HepG2 (cell line): ENCODE data around the gene DTX2. TPM values are rescaled to one million over a fixed set of nuclear protein-coding genes. Genes with fewer than 3 reads are reported as not detected.

Source experiments
- ATAC-seq: fragments of 200-7000 bp; cut with Tn5 transposase; 3 replicates; pipeline ENCODE4 v1.9.1; 2020; ENCODE audit warnings: mild to moderate bottlenecking, moderate library complexity
- BruUV-seq: library from RNA; stranded (reverse); fragments of 400-500 nt; replicated peaks from 2 replicates; lab custom pipeline; 2021; lab: Mats Ljungman, UMichigan
- CTCF ChIA-PET: fragments of 300-600 bp; formaldehyde crosslinking; extraction: SDS; loops from one replicate; lab custom pipeline; 2021; ENCODE audit warnings: low total read pairs, inconsistent platforms, low intra/inter-chr PET ratio; lab: Yijun Ruan, JAX
- POLR2A ChIA-PET: fragments of 350-600 bp; sonication (Branson Sonifier 250); formaldehyde crosslinking; loops from one replicate; lab custom pipeline; 2020; ENCODE audit warnings: antibody characterized with exemption, inconsistent platforms; lab: Yijun Ruan, JAX
- DNase-seq: peaks from one replicate; pipeline ENCODE4 v3.0.0-alpha.2; 2015; ENCODE audit warnings: low spot score
- FAIRE-seq: peaks from 3 replicates; lab custom pipeline; 2011; peaks lifted over from hg19 to GRCh38; lab: Jason Lieb, UNC
- H2AFZ ChIP-seq: one replicate; pipeline ENCODE4 v1.6.1; 2011; ENCODE audit warnings: low read length, inconsistent platforms
- H3K27ac ChIP-seq: fragments of 300-600 bp; 3 replicates; pipeline ENCODE4 v1.8.0; 2011; ENCODE audit warnings: mixed run types, mild to moderate bottlenecking, mixed read lengths, low read length, inconsistent platforms; ENCODE audit not compliant: insufficient read depth; ENCODE audit errors: extremely low read length
- H3K27me3 ChIP-seq, 2 experiments: fragments of 200-600 bp in 1 of 2; 2 replicates in 1 of 2; 3 replicates in 1 of 2; pipeline versions ENCODE4 v1.6.0 to v1.8.0; 2011; ENCODE audit warnings: low read length in 2 of 2, mild to moderate bottlenecking in 2 of 2, moderate library complexity in 2 of 2, inconsistent platforms in 1 of 2; ENCODE audit not compliant: insufficient read depth in 2 of 2, control insufficient read depth in 1 of 2
- H3K36me3 ChIP-seq, 2 experiments: fragments of 200-600 bp in 1 of 2; replicated peaks in 1 of 2; 2 replicates in 1 of 2; 3 replicates in 1 of 2; pipeline versions ENCODE4 v1.5.1 to v1.8.0; 2011; ENCODE audit warnings: low read length in 2 of 2, inconsistent platforms in 1 of 2; ENCODE audit not compliant: insufficient read depth in 2 of 2, control insufficient read depth in 1 of 2
- H3K4me1 ChIP-seq: 2 replicates; pipeline ENCODE4 v1.5.1; 2012; ENCODE audit warnings: low read length, inconsistent platforms; ENCODE audit not compliant: insufficient read depth
- H3K4me2 ChIP-seq: 2 replicates; pipeline ENCODE4 v1.6.0; 2011; ENCODE audit warnings: low read depth, low read length, inconsistent platforms
- H3K4me3 ChIP-seq, 3 experiments: fragments of 200-600 bp in 1 of 3; sonication (generic), shearing (Covaris generic) in 1 of 3; replicated peaks in 1 of 3; 2 replicates each; pipeline ENCODE4 v1.5.1; 2011 to 2016; ENCODE audit warnings: low read length in 3 of 3, inconsistent platforms in 2 of 3, low read depth in 2 of 3, mild to moderate bottlenecking in 2 of 3, control low read depth in 1 of 3, mixed read lengths in 1 of 3; ENCODE audit not compliant: insufficient read depth in 1 of 3
- H3K79me2 ChIP-seq: one replicate; pipeline ENCODE4 v1.6.1; 2011; ENCODE audit warnings: low read length, inconsistent platforms; ENCODE audit not compliant: insufficient read depth
- H3K9ac ChIP-seq: 2 replicates; pipeline ENCODE4 v1.6.0; 2011; ENCODE audit warnings: mild to moderate bottlenecking, low read depth, low read length, inconsistent platforms; ENCODE audit not compliant: insufficient read depth
- H3K9me3 ChIP-seq: 2 replicates; pipeline ENCODE4 v1.5.1; 2012; ENCODE audit warnings: mild to moderate bottlenecking, low read length
- H4K20me1 ChIP-seq: 2 replicates; pipeline ENCODE4 v1.6.0; 2011; ENCODE audit warnings: inconsistent platforms, mild to moderate bottlenecking, low read length, moderate library complexity; ENCODE audit not compliant: insufficient read depth
- ARNT ChIP-seq: fragments of 450-650 bp; IDR thresholded peaks from 2 replicates; pipeline ENCODE4 v1.6.1; 2017
- ATF7 ChIP-seq, 2 experiments: fragments of 450-650 bp in 1 of 2; sonication (generic) in 1 of 2; formaldehyde crosslinking in 1 of 2; IDR thresholded peaks; 2 replicates each; pipeline versions ENCODE4 v1.4.0 to v1.6.1; 2016 to 2020; ENCODE audit warnings: antibody characterized with exemption in 1 of 2, mild to moderate bottlenecking in 1 of 2, missing genetic modification reagents in 1 of 2
- CEBPZ ChIP-seq: IDR thresholded peaks from 2 replicates; pipeline ENCODE4 v1.6.1; 2012; ENCODE audit warnings: low read length, improper control_type of control experiment
- ELK4 ChIP-seq: sonication (generic); formaldehyde crosslinking; IDR thresholded peaks from 2 replicates; pipeline ENCODE4 v1.9.0; 2021; ENCODE audit warnings: missing genetic modification reagents, borderline replicate concordance
- FOXA3 ChIP-seq: IDR thresholded peaks from 2 replicates; pipeline ENCODE4 v1.6.1; 2016; ENCODE audit warnings: missing genetic modification reagents, missing compliant biosample characterization
- HNRNPUL1 ChIP-seq: fragments of 200-400 bp; formaldehyde crosslinking; IDR thresholded peaks from 2 replicates; pipeline ENCODE4 v1.6.1; 2017; ENCODE audit warnings: low read depth, mild to moderate bottlenecking, low read length, moderate library complexity
- KDM5B ChIP-seq: sonication (generic); formaldehyde crosslinking; IDR thresholded peaks from 2 replicates; pipeline ENCODE4 v1.4.0; 2020; ENCODE audit warnings: missing genetic modification reagents, mild to moderate bottlenecking, borderline replicate concordance
- MIER2 ChIP-seq: IDR thresholded peaks from 2 replicates; pipeline ENCODE4 v1.6.1; 2016; ENCODE audit warnings: missing biosample characterization, missing genetic modification reagents
- SKIL ChIP-seq: sonication (generic); formaldehyde crosslinking; IDR thresholded peaks from 2 replicates; pipeline ENCODE4 v1.8.0; 2022; ENCODE audit warnings: missing genetic modification reagents, mild to moderate bottlenecking, moderate library complexity, borderline replicate concordance
- THAP8 ChIP-seq: sonication (generic); formaldehyde crosslinking; IDR thresholded peaks from 2 replicates; pipeline ENCODE4 v1.5.1; 2020; ENCODE audit warnings: missing genetic modification reagents, mild to moderate bottlenecking, borderline replicate concordance
- ZFY ChIP-seq: sonication (generic); formaldehyde crosslinking; IDR thresholded peaks from 2 replicates; pipeline ENCODE4 v1.4.0; 2020; ENCODE audit warnings: missing genetic modification reagents
- ZNF143 ChIP-seq: sonication (generic); formaldehyde crosslinking; IDR thresholded peaks from 2 replicates; pipeline ENCODE4 v1.4.0; 2020; ENCODE audit warnings: missing genetic modification reagents
- ZNF207 ChIP-seq: fragments of 450-650 bp; IDR thresholded peaks from 2 replicates; pipeline ENCODE4 v1.6.1; 2016; ENCODE audit warnings: antibody characterized with exemption, borderline replicate concordance
- ZNF276 ChIP-seq: sonication (generic); formaldehyde crosslinking; IDR thresholded peaks from 2 replicates; pipeline ENCODE4 v1.4.0; 2020; ENCODE audit warnings: mild to moderate bottlenecking, low read depth, missing genetic modification reagents
- WGBS: methylation state at CpG from one replicate; pipeline ENCODE4 v1.1.6; 2017; ENCODE audit warnings: low lambda C conversion rate; 5-methylcytosine and 5-hydroxymethylcytosine counted together
- in situ Hi-C: cut with HindIII; loops from 2 replicates; pipeline ENCODE4 v1.10.0; 2017; ENCODE audit warnings: low pct_unique_long_range_greater_than_20kb; ENCODE audit not compliant: extremely low pct_ligation_motif_present
- intact Hi-C: fragments of 100-400 bp; cut with micrococcal nuclease; formaldehyde crosslinking; loops from one replicate; pipeline ENCODE4 v1.10.0; 2022; ENCODE audit not compliant: unreplicated experiment
- polyA plus RNA-seq, 8 experiments: library from polyadenylated mRNA; depleted of rRNA in 3 of 8; stranded (reverse) in 7 of 8; unstranded in 1 of 8; fragments of >200 nt; fragmentation: Illumina TruSeq in 4 of 8; extraction: Trizol in 4 of 8; gene quantifications; 2 replicates each; pipeline versions ENCODE4 v1.2.1 to v1.2.3, GENCODE V29; 2011 to 2016; ENCODE audit warnings: low read depth in 4 of 8, missing spikeins in 1 of 8, mixed read lengths in 1 of 8; ENCODE audit not compliant: insufficient read depth in 1 of 8
- total RNA-seq, 5 experiments: library from RNA; depleted of rRNA; stranded (reverse); fragments of >200 nt; fragmentation: Illumina TruSeq; extraction: Trizol; gene quantifications; 2 replicates each; pipeline ENCODE4 v1.2.3, GENCODE V29; 2016; ENCODE audit warnings: low read depth in 1 of 5

Gene DTX2
- total and polyA plus RNA-seq, 2 of the 13 experiments (the other 11 are each of a cell fraction or from before 2014, with no cell fraction given), result 5.5 to 6.2 TPM

GRCh38 chr7:76515999-76516443 is 54.5 kb downstream of the DTX2 start:
- ATAC-seq (peak; percentile 67), DNase-seq (peak; percentile 47), FAIRE-seq (peak; percentile 48)
- in situ Hi-C loops (no loop called here), intact Hi-C loops (no loop called here)
- WGBS, result 0% methylated on average over 5 of the region's 32 CpGs
- Histone ChIP-seq H3K79me2 (no peaks in the 10 kb centered on the region), H3K27ac (no peak overlapping the region), H3K9ac (peak overlapping the region; percentile 48), H3K9me3 (no peaks in the 10 kb centered on the region), H2AFZ (no peak overlapping the region), H3K27me3 (peaks cover 2 to 5% of the 10 kb centered on the region in 2 experiments; a peak in 1 of 5 replicates), H3K36me3 (no peaks in the 10 kb centered on the region), H4K20me1 (no peaks in the 10 kb centered on the region), H3K4me2 (peak overlapping the region; percentile 88), H3K4me3 (peak overlapping the region; percentile 27 to 72 (median 52); a peak in 5 of 6 replicates), H3K4me1 (peaks cover 51% of the 10 kb centered on the region)
- ChIA-PET POLR2A (no interaction called here), CTCF (no interaction called here)
- BruUV-seq, result no TSS peak
- TF ChIP-seq ELK4 (CRISPR knock-in tag) (no peak), ZNF276 (CRISPR knock-in tag) (0 out of 2 replicates have a peak, but pooled peaks have one; percentile 37), ZFY (CRISPR knock-in tag) (peak; percentile 75), ZNF143 (CRISPR knock-in tag) (no peak), FOXA3 (CRISPR knock-in tag) (0 out of 2 replicates have a peak, but pooled peaks have one; percentile 23), CEBPZ (no peak), KDM5B (CRISPR knock-in tag) (peak; percentile 67; the same call in 1 of the 2 replicates), THAP8 (CRISPR knock-in tag) (no peak), ARNT (no peak), ATF7 (IDR thresholded peaks at IDR 0.05) (no peak), ATF7 (CRISPR knock-in tag; IDR thresholded peaks at IDR 0.05) (no peak), ZNF207 (no peak), SKIL (CRISPR knock-in tag) (no peak), MIER2 (no peak), HNRNPUL1 (no peak)
